ENCODE results near the gene ZNF778.

Gene ZNF778

DNA sequence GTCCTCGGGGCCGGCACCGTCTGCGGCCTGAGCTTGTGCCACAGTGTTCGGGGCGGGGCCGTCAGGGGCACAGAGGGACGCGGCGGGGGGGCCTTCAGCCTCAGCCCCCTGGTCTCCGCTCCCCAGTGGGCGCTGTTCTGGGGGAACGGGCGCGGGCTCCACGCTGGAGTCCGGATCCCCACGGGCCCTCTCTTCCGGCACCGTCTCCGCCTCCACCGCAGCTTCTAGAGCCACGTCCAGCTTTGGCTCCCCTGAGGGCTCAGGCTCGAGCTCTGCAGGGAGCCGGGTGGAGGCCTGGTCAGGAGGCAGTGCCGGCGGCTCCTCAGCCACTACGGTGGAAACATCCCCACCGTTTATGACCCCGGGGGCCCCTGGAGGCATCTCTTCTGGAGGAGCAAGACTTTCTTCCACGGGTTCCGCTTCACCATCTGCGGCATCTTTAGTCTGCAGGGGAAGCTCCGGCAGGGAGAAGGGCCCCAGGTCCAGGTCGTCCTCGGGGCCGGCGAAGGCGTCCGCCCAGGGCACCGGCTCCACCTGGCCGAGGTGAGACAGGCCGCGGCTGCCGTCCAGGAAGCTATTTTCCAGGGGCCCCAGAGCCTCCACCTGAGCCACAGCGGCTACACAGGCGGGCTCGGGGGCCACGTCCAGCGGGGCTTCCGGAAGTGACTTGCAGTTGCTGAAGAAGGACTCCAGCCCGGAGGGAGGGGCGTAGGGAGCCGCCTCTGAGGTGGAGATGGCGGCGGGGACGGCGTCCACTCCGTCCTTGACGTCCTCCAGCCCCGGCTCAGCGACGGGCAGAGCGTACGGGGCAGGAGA is 62.4 kb downstream of the ZNF778 start:
- no peak overlapping the region for H3K4me3 ChIP-seq
- H3K9me3 ChIP-seq: no peaks in the 10 kb centered on the region
- no peak overlapping the region for H3K27ac ChIP-seq
- intact Hi-C loops (cut with DNase I; ENCODE audit: low total_unique reads): no loop called here
- no peaks in the 10 kb centered on the region for H3K4me1 ChIP-seq
- peaks cover 43 to 93% (median 67%) of the 10 kb centered on the region in 3 donors for H3K36me3 ChIP-seq
- no peak for DNase-seq
- TF ChIP-seq, protein P1, sequence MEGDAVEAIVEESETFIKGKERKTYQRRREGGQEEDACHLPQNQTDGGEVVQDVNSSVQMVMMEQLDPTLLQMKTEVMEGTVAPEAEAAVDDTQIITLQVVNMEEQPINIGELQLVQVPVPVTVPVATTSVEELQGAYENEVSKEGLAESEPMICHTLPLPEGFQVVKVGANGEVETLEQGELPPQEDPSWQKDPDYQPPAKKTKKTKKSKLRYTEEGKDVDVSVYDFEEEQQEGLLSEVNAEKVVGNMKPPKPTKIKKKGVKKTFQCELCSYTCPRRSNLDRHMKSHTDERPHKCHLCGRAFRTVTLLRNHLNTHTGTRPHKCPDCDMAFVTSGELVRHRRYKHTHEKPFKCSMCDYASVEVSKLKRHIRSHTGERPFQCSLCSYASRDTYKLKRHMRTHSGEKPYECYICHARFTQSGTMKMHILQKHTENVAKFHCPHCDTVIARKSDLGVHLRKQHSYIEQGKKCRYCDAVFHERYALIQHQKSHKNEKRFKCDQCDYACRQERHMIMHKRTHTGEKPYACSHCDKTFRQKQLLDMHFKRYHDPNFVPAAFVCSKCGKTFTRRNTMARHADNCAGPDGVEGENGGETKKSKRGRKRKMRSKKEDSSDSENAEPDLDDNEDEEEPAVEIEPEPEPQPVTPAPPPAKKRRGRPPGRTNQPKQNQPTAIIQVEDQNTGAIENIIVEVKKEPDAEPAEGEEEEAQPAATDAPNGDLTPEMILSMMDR (IDR thresholded peaks at IDR 0.05): no peak
- no peaks in the 10 kb centered on the region for H3K27me3 ChIP-seq

DNA sequence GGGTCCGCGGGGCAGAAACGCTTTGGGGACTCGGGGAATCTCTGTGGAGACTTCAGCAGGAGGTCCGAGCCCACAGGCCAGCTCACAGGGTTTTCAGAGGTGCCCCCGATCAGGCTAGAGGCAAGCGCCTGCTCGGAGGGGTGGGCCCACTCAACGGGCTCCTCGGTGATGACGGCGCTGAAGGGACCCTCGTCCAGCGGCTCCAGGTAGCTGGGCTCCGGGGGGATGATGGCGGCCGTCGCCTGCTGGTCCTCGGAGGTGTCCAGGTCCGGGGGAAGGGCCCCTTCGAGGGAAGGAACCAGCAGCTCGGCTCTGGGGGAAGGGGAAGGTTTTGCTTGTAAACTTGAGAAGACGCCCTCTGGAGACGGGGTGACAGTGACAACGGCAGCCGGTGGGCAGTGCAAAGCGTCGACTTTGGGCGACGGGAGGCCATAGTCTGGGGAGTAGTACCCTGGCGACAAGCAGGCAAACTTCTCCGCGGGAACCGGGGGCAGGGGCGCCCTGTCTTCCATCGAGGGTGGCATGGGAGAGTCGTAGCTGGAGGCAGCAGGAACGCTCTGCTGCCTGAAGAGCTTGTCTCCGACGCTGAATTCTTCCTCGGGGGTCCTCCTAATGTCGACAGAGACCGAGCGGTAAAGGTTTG is 63.2 kb downstream of the ZNF778 start:
- no peaks in the 10 kb centered on the region for H3K4me1 ChIP-seq
- no peak for DNase-seq
- TF ChIP-seq, protein P1 (IDR thresholded peaks at IDR 0.05): no peak
- H3K4me3 ChIP-seq: no peak overlapping the region
- H3K27ac ChIP-seq: no peak overlapping the region
- no peaks in the 10 kb centered on the region for H3K27me3 ChIP-seq
- intact Hi-C loops (cut with DNase I; ENCODE audit: low total_unique reads): no loop called here
- peaks cover 47 to 93% (median 67%) of the 10 kb centered on the region in 3 donors for H3K36me3 ChIP-seq
- H3K9me3 ChIP-seq: no peaks in the 10 kb centered on the region

DNA sequence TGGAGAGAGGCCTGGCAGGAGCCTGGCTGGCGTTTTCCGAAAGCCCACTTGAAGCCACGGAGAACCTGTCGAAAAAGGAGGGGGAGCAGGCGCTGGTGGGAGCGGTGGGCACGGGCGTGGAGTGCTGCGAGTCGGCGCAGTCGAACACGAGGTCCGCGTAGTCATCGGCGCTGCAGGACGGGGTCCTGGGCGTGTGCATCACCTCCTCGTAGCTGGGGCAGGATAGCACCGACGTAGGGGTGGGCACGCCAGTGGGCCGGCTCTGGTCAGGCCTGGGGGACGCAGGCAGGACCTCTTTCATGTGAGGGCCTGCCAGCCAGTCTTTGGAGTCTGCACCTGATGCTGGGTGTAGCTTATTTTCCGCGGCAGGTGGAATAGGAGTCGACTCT is 63.7 kb downstream of the ZNF778 start:
- no peak for DNase-seq
- Histone ChIP-seq H3K36me3 (peaks cover 49 to 93% (median 67%) of the 10 kb centered on the region in 3 donors), H3K27ac (no peak overlapping the region), H3K9me3 (no peaks in the 10 kb centered on the region), H3K4me3 (no peak overlapping the region), H3K27me3 (no peaks in the 10 kb centered on the region), H3K4me1 (no peaks in the 10 kb centered on the region)
- intact Hi-C loops (cut with DNase I; ENCODE audit: low total_unique reads): no loop called here
- TF ChIP-seq, protein P1 (IDR thresholded peaks at IDR 0.05): no peak

DNA sequence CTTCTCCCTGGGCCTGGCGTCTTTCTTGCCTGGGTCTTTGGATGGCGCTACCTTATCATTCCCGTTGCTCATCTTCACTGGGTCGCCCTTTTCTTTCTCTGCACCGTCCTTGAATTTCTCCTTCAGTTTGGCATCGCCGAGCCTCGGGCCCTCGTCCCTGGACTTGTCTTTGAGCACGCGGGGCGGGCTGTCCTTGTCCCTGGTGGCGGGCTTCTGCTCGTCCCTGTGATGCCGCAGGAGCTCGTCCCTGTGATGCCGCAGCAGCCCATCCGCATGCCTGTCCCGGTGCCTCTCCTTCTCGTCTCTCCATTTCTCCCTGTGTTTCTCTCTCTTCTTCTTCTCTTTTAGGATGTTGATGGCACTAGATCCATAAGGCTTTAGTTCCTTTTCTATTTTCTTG is 64.3 kb downstream of the ZNF778 start:
- no peak overlapping the region for H3K27ac ChIP-seq
- no peaks in the 10 kb centered on the region for H3K27me3 ChIP-seq
- no peak overlapping the region for H3K4me3 ChIP-seq
- intact Hi-C loops (cut with DNase I; ENCODE audit: low total_unique reads): no loop called here
- TF ChIP-seq, protein P1 (IDR thresholded peaks at IDR 0.05): no peak
- H3K36me3 ChIP-seq: peaks cover 52 to 93% (median 65%) of the 10 kb centered on the region in 3 donors
- no peaks in the 10 kb centered on the region for H3K9me3 ChIP-seq
- no peaks in the 10 kb centered on the region for H3K4me1 ChIP-seq
- DNase-seq: no peak

DNA sequence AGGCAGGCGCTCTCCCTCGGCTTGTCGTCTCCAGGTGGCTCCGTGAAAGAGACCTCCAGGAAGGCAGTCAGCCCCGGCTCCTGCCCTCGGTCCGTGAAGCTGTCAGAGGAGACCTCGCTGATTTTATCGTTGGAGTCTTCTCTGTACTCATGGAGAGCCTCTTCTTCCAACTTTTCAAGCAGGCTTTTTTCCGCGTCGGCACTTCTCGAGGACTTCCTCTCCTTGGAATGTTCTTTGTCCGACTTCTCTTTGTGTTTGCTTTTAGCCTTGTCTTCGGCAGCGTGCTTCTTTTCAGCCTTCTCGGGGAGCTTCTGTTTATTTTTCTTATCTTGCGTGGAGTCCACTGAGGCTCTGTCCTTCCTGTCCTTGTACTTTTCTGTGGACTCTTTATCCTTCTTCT is 65.0 kb downstream of the ZNF778 start:
- no peaks in the 10 kb centered on the region for H3K4me1 ChIP-seq
- H3K36me3 ChIP-seq: peaks cover 52 to 93% (median 67%) of the 10 kb centered on the region in 3 donors
- intact Hi-C loops (cut with DNase I; ENCODE audit: low total_unique reads): no loop called here
- TF ChIP-seq, protein P1 (IDR thresholded peaks at IDR 0.05): no peak
- DNase-seq: no peak
- H3K9me3 ChIP-seq: no peaks in the 10 kb centered on the region
- no peak overlapping the region for H3K27ac ChIP-seq
- no peaks in the 10 kb centered on the region for H3K27me3 ChIP-seq
- H3K4me3 ChIP-seq: no peak overlapping the region
